K562 (cell line): Measurements from ENCODE around the gene CDC45.

Experiments
- MEF2D ChIP-seq: conservative IDR thresholded peaks from 2 replicates; pipeline ENCODE4 v1.6.1; 2016; ENCODE audit warnings: low read depth, missing genetic modification characterization, missing compliant biosample characterization
- POLR2A ChIP-seq: fragments of 450-650 bp; conservative IDR thresholded peaks from 2 replicates; pipeline ENCODE4 v1.6.1; 2016
- RAD51 ChIP-seq: fragments of 450-650 bp; IDR thresholded peaks from 2 replicates; pipeline ENCODE4 v1.7.1; 2016; ENCODE audit warnings: low read depth, mild to moderate bottlenecking, borderline replicate concordance
- SETDB1 ChIP-seq: IDR thresholded peaks from one replicate; pipeline ENCODE4 v1.6.1; 2012; ENCODE audit warnings: low read length, control low read depth, inconsistent platforms
- SRSF3 ChIP-seq: fragments of 200-400 bp; formaldehyde crosslinking; IDR thresholded peaks from 2 replicates; pipeline ENCODE4 v1.6.1; 2016; ENCODE audit warnings: mild to moderate bottlenecking, low read length, moderate library complexity; ENCODE audit not compliant: insufficient read depth
- TF ChIP-seq, protein P1 (sequence below), 2 experiments: fragments of 450-650 bp in 1 of 2; sonication (generic) in 1 of 2; formaldehyde crosslinking in 1 of 2; IDR thresholded peaks in 1 of 2; conservative IDR thresholded peaks in 1 of 2; 2 replicates each; pipeline versions ENCODE4 v1.6.1 to v1.8.1; 2016 to 2023; ENCODE audit warnings: mild to moderate bottlenecking in 2 of 2, moderate library complexity in 2 of 2, inconsistent platforms in 1 of 2, missing genetic modification reagents in 1 of 2
- TF ChIP-seq, protein P2 (sequence below), 3 experiments: IDR thresholded peaks in 2 of 3; conservative IDR thresholded peaks in 1 of 3; 2 replicates each; pipeline ENCODE4 v1.5.1; 2011 to 2012; ENCODE audit warnings: low read length in 3 of 3, mild to moderate bottlenecking in 3 of 3, control low read depth in 2 of 3, improper control_type of control experiment in 1 of 3, inconsistent platforms in 1 of 3, low read depth in 1 of 3, mixed read lengths in 1 of 3, moderate library complexity in 1 of 3; ENCODE audit not compliant: insufficient read depth in 2 of 3

DNA sequence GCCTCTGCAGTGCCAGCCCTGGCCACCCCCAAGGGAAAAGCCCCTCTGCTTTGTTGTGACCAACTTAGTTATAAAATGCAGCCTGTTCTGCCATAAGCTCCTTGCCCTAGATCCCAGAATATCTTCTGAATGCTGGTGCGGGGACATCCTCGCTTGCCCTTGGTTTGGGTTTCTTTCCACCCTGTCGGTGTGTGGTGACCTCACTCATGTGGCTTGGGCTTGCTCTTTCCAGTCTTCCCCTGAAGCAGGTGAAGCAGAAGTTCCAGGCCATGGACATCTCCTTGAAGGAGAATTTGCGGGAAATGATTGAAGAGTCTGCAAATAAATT, 27.8 kb downstream of the CDC45 start:
- TF ChIP-seq, protein P1, sequence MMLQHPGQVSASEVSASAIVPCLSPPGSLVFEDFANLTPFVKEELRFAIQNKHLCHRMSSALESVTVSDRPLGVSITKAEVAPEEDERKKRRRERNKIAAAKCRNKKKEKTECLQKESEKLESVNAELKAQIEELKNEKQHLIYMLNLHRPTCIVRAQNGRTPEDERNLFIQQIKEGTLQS (IDR thresholded peaks at IDR 0.05), result no peak
- TF ChIP-seq, protein P1 (CRISPR knock-in tag; conservative IDR thresholded peaks at IDR 0.05), result no peak
- TF ChIP-seq MEF2D, result no peak
- TF ChIP-seq, protein P2, sequence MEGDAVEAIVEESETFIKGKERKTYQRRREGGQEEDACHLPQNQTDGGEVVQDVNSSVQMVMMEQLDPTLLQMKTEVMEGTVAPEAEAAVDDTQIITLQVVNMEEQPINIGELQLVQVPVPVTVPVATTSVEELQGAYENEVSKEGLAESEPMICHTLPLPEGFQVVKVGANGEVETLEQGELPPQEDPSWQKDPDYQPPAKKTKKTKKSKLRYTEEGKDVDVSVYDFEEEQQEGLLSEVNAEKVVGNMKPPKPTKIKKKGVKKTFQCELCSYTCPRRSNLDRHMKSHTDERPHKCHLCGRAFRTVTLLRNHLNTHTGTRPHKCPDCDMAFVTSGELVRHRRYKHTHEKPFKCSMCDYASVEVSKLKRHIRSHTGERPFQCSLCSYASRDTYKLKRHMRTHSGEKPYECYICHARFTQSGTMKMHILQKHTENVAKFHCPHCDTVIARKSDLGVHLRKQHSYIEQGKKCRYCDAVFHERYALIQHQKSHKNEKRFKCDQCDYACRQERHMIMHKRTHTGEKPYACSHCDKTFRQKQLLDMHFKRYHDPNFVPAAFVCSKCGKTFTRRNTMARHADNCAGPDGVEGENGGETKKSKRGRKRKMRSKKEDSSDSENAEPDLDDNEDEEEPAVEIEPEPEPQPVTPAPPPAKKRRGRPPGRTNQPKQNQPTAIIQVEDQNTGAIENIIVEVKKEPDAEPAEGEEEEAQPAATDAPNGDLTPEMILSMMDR (IDR thresholded peaks at IDR 0.05 in 2 of 3, conservative IDR thresholded peaks at IDR 0.05 in 1 of 3; ENCODE audit: insufficient read depth in 2 of 3, low read depth in 1 of 3, low read length in 3 of 3), result no peak
- TF ChIP-seq POLR2A, result no peak
- TF ChIP-seq SRSF3, result no peak
- TF ChIP-seq SETDB1, result no peak
- no peak for TF ChIP-seq RAD51
